ENCODE data around the gene FKTN. TPM values are rescaled to one million over a fixed set of nuclear protein-coding genes. Genes with fewer than 3 reads are reported as not detected.

The FKTN gene
- total RNA-seq, 1 experiment from 2014 or later: 17.3 TPM

DNA sequence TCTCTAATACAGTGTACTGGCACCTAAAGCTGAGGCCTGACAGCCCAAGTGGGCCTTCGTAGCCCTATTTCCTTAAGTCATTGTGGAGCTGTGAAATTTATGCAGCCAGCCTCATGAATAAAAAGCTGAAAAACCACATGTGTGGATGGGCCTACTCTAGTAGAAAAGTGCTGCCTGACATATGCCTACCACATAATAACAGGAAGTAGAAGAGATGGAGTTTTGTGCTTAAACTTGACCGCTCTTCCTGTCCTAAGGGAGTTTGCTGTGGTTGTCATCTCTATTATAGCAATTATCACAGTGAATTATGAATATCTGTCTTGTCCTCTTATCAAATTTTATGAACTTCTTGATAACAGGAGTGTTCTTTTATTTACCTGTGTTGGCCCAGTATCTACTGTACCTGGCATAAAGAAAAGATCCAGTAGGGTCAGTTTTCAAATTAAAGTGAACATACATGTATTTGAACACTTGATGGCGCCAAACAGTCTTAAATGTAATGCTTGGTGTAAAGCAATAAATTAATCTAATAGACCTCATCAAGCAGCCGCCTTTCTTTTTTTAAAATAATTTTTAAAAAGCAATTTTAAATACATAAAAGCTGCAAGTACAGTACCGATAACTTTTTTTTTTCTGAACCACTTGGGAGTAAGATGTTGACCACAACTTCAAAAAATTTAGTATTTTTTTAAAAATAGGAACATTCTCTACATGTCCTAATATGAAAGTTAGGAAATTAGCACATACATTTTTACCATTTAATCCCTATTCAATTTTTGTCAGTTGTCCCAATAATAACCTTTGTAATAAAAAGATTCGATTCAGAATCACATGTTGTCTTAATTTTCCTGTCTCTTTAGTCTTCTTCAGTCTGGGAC, 51.0 kb downstream of the FKTN start:
- Histone ChIP-seq H3K4me2 (ENCODE audit: low read length) (no peak overlapping the region), H2AFZ (ENCODE audit: low read depth, low read length, poor library complexity, severe bottlenecking) (no peak overlapping the region), H3K4me1 (ENCODE audit: control insufficient read depth in 1 of 2, insufficient read depth in 2 of 2, low read length in 2 of 2) (no peaks in the 10 kb centered on the region), H4K20me1 (ENCODE audit: insufficient read depth) (no peaks in the 10 kb centered on the region), H3K4me3 (replicated peaks in 1 of 2; ENCODE audit: low read depth in 1 of 2, low read length in 2 of 2) (no peak overlapping the region), H3K36me3 (ENCODE audit: control insufficient read depth in 1 of 2, insufficient read depth in 2 of 2, low read length in 2 of 2) (no peaks in the 10 kb centered on the region), H3K27me3 (ENCODE audit: insufficient read depth, low read length) (no peaks in the 10 kb centered on the region), H3K9ac (ENCODE audit: low read length) (no peak overlapping the region), H3K79me2 (ENCODE audit: insufficient read depth, low read length) (no peaks in the 10 kb centered on the region), H3K27ac (ENCODE audit: low read depth, low read length) (no peak overlapping the region), H3K9me3 (ENCODE audit: control insufficient read depth in 1 of 2, insufficient read depth in 1 of 2, low read depth in 1 of 2, low read length in 2 of 2) (no peaks in the 10 kb centered on the region), H3K9me2 (ENCODE audit: insufficient read depth) (no peaks in the 10 kb centered on the region)
- ATAC-seq (peak; percentile 82), DNase-seq (ENCODE audit: low read depth, low spot score) (peak; percentile 48)
- TF ChIP-seq EGR1 (IDR thresholded peaks at IDR 0.05; ENCODE audit: low read depth): no peak
- TF ChIP-seq FOSL1 (IDR thresholded peaks at IDR 0.05; ENCODE audit: low read depth): no peak
- peak; percentile 59 for TF ChIP-seq RAD21 (IDR thresholded peaks at IDR 0.05; ENCODE audit: low read depth)
- TF ChIP-seq EZH2 (IDR thresholded peaks at IDR 0.05): no peak
- TF ChIP-seq, protein P1, sequence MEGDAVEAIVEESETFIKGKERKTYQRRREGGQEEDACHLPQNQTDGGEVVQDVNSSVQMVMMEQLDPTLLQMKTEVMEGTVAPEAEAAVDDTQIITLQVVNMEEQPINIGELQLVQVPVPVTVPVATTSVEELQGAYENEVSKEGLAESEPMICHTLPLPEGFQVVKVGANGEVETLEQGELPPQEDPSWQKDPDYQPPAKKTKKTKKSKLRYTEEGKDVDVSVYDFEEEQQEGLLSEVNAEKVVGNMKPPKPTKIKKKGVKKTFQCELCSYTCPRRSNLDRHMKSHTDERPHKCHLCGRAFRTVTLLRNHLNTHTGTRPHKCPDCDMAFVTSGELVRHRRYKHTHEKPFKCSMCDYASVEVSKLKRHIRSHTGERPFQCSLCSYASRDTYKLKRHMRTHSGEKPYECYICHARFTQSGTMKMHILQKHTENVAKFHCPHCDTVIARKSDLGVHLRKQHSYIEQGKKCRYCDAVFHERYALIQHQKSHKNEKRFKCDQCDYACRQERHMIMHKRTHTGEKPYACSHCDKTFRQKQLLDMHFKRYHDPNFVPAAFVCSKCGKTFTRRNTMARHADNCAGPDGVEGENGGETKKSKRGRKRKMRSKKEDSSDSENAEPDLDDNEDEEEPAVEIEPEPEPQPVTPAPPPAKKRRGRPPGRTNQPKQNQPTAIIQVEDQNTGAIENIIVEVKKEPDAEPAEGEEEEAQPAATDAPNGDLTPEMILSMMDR (IDR thresholded peaks at IDR 0.05 in 2 of 3, conservative IDR thresholded peaks at IDR 0.05 in 1 of 3; ENCODE audit: borderline replicate concordance in 1 of 3, insufficient read depth in 1 of 3, low read depth in 2 of 3, low read length in 2 of 3): peak; percentile 43 to 60 (median 45); a peak in 4 of 6 replicates
- CTCF ChIA-PET: interaction anchor here (1.1 to 3.2 kb wide), 2 partner anchors 10 to 109 kb away, joined by 6 to 12 read pairs; no protein-coding TSS in a partner anchor
- POLR2A ChIA-PET: no interaction called here
- BruUV-seq (replicated peaks): no TSS peak
- intact Hi-C loops (cut with micrococcal nuclease): loop anchor here (1.0 to 5.0 kb wide), 3 partner anchors 83 to 272 kb away; partner anchors contain the start of gene TMEM38B
- RAD21 ChIA-PET (ENCODE audit: low non-redundant PET in 1 of 2, low total read pairs in 2 of 2, uncharacterized antibody in 2 of 2, unreplicated experiment in 2 of 2): interaction anchor here in 1 of 2 experiments (1.2 kb wide), 1 partner anchor 109 kb away, joined by 3 read pairs; no protein-coding TSS in a partner anchor

DNA sequence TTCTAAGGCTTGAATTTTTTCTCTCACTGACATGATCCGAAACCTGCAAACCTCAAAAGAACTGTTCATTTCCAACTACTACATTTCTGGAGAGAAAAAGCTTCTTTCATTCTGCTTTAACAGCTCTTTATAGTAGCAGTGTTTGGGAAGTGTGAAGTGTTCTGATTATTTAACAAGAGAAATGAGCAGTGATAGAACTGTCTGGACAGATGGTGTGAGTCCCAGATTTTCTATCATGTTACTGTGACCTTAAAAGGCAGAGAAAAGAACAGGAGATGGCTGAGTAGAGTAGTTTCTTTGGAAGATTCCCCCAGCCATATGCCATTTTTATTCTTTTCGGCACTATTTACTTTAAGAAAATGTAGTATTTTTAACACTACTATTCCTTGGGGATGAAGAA, 63.1 kb downstream of the FKTN start:
- Histone ChIP-seq H3K9ac (ENCODE audit: low read length) (no peak overlapping the region), H3K9me3 (ENCODE audit: control insufficient read depth in 1 of 2, insufficient read depth in 1 of 2, low read depth in 1 of 2, low read length in 2 of 2) (no peaks in the 10 kb centered on the region), H2AFZ (ENCODE audit: low read depth, low read length, poor library complexity, severe bottlenecking) (no peak overlapping the region), H3K4me3 (replicated peaks in 1 of 2; ENCODE audit: low read depth in 1 of 2, low read length in 2 of 2) (no peak overlapping the region), H3K4me1 (ENCODE audit: control insufficient read depth in 1 of 2, insufficient read depth in 2 of 2, low read length in 2 of 2) (no peaks in the 10 kb centered on the region), H4K20me1 (ENCODE audit: insufficient read depth) (no peaks in the 10 kb centered on the region), H3K79me2 (ENCODE audit: insufficient read depth, low read length) (no peaks in the 10 kb centered on the region), H3K27ac (ENCODE audit: low read depth, low read length) (no peak overlapping the region), H3K4me2 (ENCODE audit: low read length) (no peak overlapping the region), H3K36me3 (ENCODE audit: control insufficient read depth in 1 of 2, insufficient read depth in 2 of 2, low read length in 2 of 2) (no peaks in the 10 kb centered on the region), H3K27me3 (ENCODE audit: insufficient read depth, low read length) (no peaks in the 10 kb centered on the region), H3K9me2 (ENCODE audit: insufficient read depth) (no peaks in the 10 kb centered on the region)
- ChIA-PET POLR2A (no interaction called here), RAD21 (ENCODE audit: low non-redundant PET in 1 of 2, low total read pairs in 2 of 2, uncharacterized antibody in 2 of 2, unreplicated experiment in 2 of 2) (no interaction called here), CTCF (no interaction called here)
- no peak for ATAC-seq
- no peak for DNase-seq (ENCODE audit: low read depth, low spot score)
- TF ChIP-seq, protein P2, sequence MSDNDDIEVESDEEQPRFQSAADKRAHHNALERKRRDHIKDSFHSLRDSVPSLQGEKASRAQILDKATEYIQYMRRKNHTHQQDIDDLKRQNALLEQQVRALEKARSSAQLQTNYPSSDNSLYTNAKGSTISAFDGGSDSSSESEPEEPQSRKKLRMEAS (IDR thresholded peaks at IDR 0.05): no peak
- TF ChIP-seq ZFX (IDR thresholded peaks at IDR 0.05) (no peak), EZH2 (IDR thresholded peaks at IDR 0.05) (no peak), CBX3 (IDR thresholded peaks at IDR 0.05; ENCODE audit: low read depth) (no peak), JUND (IDR thresholded peaks at IDR 0.05) (no peak), ELF1 (IDR thresholded peaks at IDR 0.05; ENCODE audit: borderline replicate concordance, low read depth) (no peak), POLR2A (IDR thresholded peaks at IDR 0.05; ENCODE audit: borderline replicate concordance, extremely low read depth, insufficient read depth, insufficient read length) (no peak), SIN3A (IDR thresholded peaks at IDR 0.05; ENCODE audit: low read depth) (no peak), RAD21 (IDR thresholded peaks at IDR 0.05; ENCODE audit: low read depth) (no peak), EGR1 (IDR thresholded peaks at IDR 0.05; ENCODE audit: low read depth) (no peak), EZH2phosphoT487 (IDR thresholded peaks at IDR 0.05; ENCODE audit: borderline replicate concordance) (no peak), CEBPB (IDR thresholded peaks at IDR 0.05; ENCODE audit: low read depth) (no peak)
- TF ChIP-seq, protein P3, sequence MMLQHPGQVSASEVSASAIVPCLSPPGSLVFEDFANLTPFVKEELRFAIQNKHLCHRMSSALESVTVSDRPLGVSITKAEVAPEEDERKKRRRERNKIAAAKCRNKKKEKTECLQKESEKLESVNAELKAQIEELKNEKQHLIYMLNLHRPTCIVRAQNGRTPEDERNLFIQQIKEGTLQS (IDR thresholded peaks at IDR 0.05): no peak
- intact Hi-C loops (cut with micrococcal nuclease): no loop called here
- BruUV-seq (replicated peaks): no TSS peak
